K562 (cell line): ENCODE measurements around the gene ARSI.

ENCODE experiments used
- CTCF ChIP-seq, 3 experiments: IDR thresholded peaks in 2 of 3; conservative IDR thresholded peaks in 1 of 3; 2 replicates each; pipeline ENCODE4 v1.5.1; 2011 to 2012; ENCODE audit warnings: low read length in 3 of 3, mild to moderate bottlenecking in 3 of 3, control low read depth in 2 of 3, improper control_type of control experiment in 1 of 3, inconsistent platforms in 1 of 3, low read depth in 1 of 3, mixed read lengths in 1 of 3, moderate library complexity in 1 of 3; ENCODE audit not compliant: insufficient read depth in 2 of 3
- EGR1 ChIP-seq: fragments of 450-650 bp; conservative IDR thresholded peaks from 2 replicates; pipeline ENCODE4 v1.6.1; 2017; ENCODE audit warnings: mild to moderate bottlenecking
- POLR2A ChIP-seq: fragments of 450-650 bp; conservative IDR thresholded peaks from 2 replicates; pipeline ENCODE4 v1.6.1; 2016
- RAD21 ChIP-seq, 2 experiments: fragments of 250-450 bp in 1 of 2; fragments of 450-650 bp in 1 of 2; sonication (Bioruptor Pico) in 1 of 2; formaldehyde crosslinking in 1 of 2; IDR thresholded peaks in 1 of 2; conservative IDR thresholded peaks in 1 of 2; 2 replicates each; pipeline versions ENCODE4 v1.4.0 to v1.8.0; 2020 to 2022; ENCODE audit warnings: mild to moderate bottlenecking in 2 of 2, moderate library complexity in 1 of 2
- ZFP30 ChIP-seq: fragments of 250-450 bp; sonication (Bioruptor Pico); IDR thresholded peaks from 2 replicates; pipeline ENCODE4 v1.8.0; 2022; ENCODE audit warnings: moderate library complexity, mild to moderate bottlenecking, inconsistent platforms, borderline replicate concordance
- ZNF24 ChIP-seq: fragments of 450-650 bp; IDR thresholded peaks from 2 replicates; pipeline ENCODE4 v1.6.1; 2016
- ZNF778 ChIP-seq: fragments of 450-650 bp; formaldehyde crosslinking; IDR thresholded peaks from 2 replicates; pipeline ENCODE4 v1.4.0; 2020; ENCODE audit warnings: mild to moderate bottlenecking, moderate library complexity
- TF ChIP-seq, protein P1 (sequence below): sonication (generic); formaldehyde crosslinking; IDR thresholded peaks from 2 replicates; pipeline ENCODE4 v1.8.0; 2022; ENCODE audit warnings: missing genetic modification reagents, mild to moderate bottlenecking, moderate library complexity, borderline replicate concordance

DNA sequence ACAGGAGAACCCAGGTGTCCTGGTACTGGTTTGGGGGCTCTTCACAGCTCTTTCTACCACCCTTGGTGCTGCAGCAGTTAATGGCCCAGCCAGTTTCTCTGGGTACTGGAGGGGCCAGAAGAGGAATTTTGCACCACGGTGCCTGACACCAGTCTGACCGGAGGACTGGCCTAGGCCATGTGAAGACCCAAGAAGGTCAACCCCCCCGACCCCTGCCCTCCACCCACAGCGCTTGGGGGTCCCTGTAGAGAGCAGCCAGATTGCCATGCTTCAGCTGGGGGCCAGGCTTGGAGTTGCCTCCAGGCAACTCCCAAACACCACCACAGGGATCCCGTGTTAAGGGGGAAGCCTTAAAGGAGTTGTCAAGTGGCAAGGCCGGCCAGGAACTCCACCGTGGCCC lies 6.2 kb downstream of the ARSI start:
- TF ChIP-seq EGR1 (no peak), RAD21 (CRISPR knock-in tag; conservative IDR thresholded peaks at IDR 0.05 in 1 of 2, IDR thresholded peaks at IDR 0.05 in 1 of 2) (no peak), POLR2A (no peak), ZNF24 (no peak), CTCF (IDR thresholded peaks at IDR 0.05 in 2 of 3, conservative IDR thresholded peaks at IDR 0.05 in 1 of 3; ENCODE audit: insufficient read depth in 2 of 3, low read depth in 1 of 3, low read length in 3 of 3) (no peak), ZNF778 (CRISPR knock-in tag) (no peak), ZFP30 (no peak)
- TF ChIP-seq, protein P1, sequence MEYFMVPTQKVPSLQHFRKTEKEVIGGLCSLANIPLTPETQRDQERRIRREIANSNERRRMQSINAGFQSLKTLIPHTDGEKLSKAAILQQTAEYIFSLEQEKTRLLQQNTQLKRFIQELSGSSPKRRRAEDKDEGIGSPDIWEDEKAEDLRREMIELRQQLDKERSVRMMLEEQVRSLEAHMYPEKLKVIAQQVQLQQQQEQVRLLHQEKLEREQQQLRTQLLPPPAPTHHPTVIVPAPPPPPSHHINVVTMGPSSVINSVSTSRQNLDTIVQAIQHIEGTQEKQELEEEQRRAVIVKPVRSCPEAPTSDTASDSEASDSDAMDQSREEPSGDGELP (CRISPR knock-in tag), result no peak
